Gastrocnemius medialis (tissue), 4 donors: ENCODE data around the gene RPL10L. TPM values are rescaled to one million over a fixed set of nuclear protein-coding genes. Genes with fewer than 3 reads are reported as not detected.

Experiments used
- ATAC-seq, 2 donors: fragments of 150-250 bp; one replicate each; pipeline ENCODE4 v1.9.1; 2016
- DNase-seq, 2 donors: peaks; one replicate each; pipeline ENCODE4 v3.0.0-alpha.2; 2019
- H3K27ac ChIP-seq, 4 donors: fragments of 200-600 bp; sonication (generic); 1 replicate in 1 of 4; 2 replicates in 3 of 4; pipeline ENCODE4 v1.5.1; 2016 to 2018; ENCODE audit warnings: mild to moderate bottlenecking in 2 of 4, moderate library complexity in 1 of 4
- H3K27me3 ChIP-seq, 3 donors: fragments of 200-600 bp; sonication (generic) in 2 of 3; 1 replicate in 1 of 3; 2 replicates in 2 of 3; pipeline versions ENCODE4 v1.5.1 to v1.6.0; 2016 to 2019; ENCODE audit warnings: mild to moderate bottlenecking in 1 of 3, moderate library complexity in 1 of 3
- H3K36me3 ChIP-seq, 2 donors: fragments of 200-600 bp; sonication (generic) in 1 of 2; one replicate each; pipeline ENCODE4 v1.5.1; 2017 to 2018
- H3K4me1 ChIP-seq, 2 donors: fragments of 200-600 bp; sonication (generic) in 1 of 2; one replicate each; pipeline ENCODE4 v1.5.1; 2016 to 2017; ENCODE audit warnings: mild to moderate bottlenecking in 2 of 2
- H3K4me3 ChIP-seq, 4 donors: fragments of 200-600 bp; sonication (generic) in 3 of 4; 1 replicate in 1 of 4; 2 replicates in 3 of 4; pipeline ENCODE4 v1.5.1; 2016 to 2019; ENCODE audit warnings: mild to moderate bottlenecking in 2 of 4
- H3K9me3 ChIP-seq, 3 donors: fragments of 200-600 bp; sonication (generic) in 2 of 3; 1 replicate in 1 of 3; 2 replicates in 2 of 3; pipeline ENCODE4 v1.5.1; 2016 to 2019
- POLR2A ChIP-seq, 2 donors: fragments of 450-650 bp; IDR thresholded peaks; one replicate each; pipeline ENCODE4 v1.6.1; 2017; ENCODE audit warnings: antibody characterized with exemption in 2 of 2, mild to moderate bottlenecking in 2 of 2, moderate library complexity in 2 of 2
- in situ Hi-C, 4 donors: fragments of 200-750 bp; cut with MboI; loops; one replicate each; pipeline versions ENCODE4 v1.15.0 to v1.8.0; 2017; ENCODE audit warnings: low sequenced_read_pairs in 4 of 4
- intact Hi-C: fragments of 100-400 bp; cut with DNase I; formaldehyde crosslinking; loops from one replicate; pipeline ENCODE4 v1.15.1; 2023; ENCODE audit warnings: low total_unique reads
- total RNA-seq, 4 donors: library from RNA; depleted of rRNA; stranded (reverse); fragments of >200 nt; gene quantifications; one replicate each; pipeline versions ENCODE4 v1.1.0 to v1.2.3, GENCODE V29; 2016
- TF ChIP-seq, protein P1 (sequence below), 5 experiments: fragments of 450-650 bp in 3 of 5; fragments of 200-600 bp in 2 of 5; sonication (generic) in 2 of 5; IDR thresholded peaks in 4 of 5; conservative IDR thresholded peaks in 1 of 5; 1 replicate in 4 of 5; 2 replicates in 1 of 5; pipeline ENCODE4 v1.5.1; 2016 to 2019; ENCODE audit warnings: antibody characterized with exemption in 5 of 5, mild to moderate bottlenecking in 3 of 5, moderate library complexity in 3 of 5

RPL10L gene
- total RNA-seq: not detected

DNA sequence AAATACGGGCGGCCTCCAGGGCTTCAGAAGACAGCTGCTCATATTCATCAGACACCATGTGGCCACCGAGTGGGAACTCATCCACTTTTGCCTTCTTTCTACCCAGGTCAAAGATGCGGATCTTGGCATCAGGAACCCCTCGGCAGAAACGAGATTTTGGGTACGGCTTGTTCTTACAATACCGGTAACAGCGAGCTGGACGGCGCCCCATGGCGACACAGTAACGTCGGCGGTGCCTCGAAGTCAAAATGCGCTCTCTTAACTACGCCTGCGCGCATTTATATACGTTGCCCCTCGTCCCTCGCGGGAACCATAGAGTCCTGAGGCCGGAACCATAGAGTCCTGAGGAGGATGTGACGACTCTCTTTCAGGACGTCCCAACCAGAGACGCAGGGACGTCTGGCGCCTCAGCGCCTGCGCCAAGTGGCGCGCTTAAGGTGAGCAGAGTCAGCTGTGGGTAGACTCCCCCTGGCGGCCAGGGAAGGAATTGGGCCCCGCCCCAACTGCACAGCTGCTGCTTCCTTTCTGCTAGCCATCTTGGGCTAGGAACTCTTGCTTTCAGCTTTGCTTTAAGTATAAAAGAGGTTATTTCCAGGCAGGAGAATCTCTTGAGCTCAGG is at the start of gene RPL10L:
Gene RPL10L (minus strand): TSS at position 256 of the 619 bp plus-strand sequence. CDS start 45 bp downstream, at position 211.
- in situ Hi-C loops (no loop called here), intact Hi-C loops (no loop called here)
- TF ChIP-seq, protein P1, sequence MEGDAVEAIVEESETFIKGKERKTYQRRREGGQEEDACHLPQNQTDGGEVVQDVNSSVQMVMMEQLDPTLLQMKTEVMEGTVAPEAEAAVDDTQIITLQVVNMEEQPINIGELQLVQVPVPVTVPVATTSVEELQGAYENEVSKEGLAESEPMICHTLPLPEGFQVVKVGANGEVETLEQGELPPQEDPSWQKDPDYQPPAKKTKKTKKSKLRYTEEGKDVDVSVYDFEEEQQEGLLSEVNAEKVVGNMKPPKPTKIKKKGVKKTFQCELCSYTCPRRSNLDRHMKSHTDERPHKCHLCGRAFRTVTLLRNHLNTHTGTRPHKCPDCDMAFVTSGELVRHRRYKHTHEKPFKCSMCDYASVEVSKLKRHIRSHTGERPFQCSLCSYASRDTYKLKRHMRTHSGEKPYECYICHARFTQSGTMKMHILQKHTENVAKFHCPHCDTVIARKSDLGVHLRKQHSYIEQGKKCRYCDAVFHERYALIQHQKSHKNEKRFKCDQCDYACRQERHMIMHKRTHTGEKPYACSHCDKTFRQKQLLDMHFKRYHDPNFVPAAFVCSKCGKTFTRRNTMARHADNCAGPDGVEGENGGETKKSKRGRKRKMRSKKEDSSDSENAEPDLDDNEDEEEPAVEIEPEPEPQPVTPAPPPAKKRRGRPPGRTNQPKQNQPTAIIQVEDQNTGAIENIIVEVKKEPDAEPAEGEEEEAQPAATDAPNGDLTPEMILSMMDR (IDR thresholded peaks at IDR 0.05 in 4 of 5, conservative IDR thresholded peaks at IDR 0.05 in 1 of 5): no peak
- no peak for TF ChIP-seq POLR2A (IDR thresholded peaks at IDR 0.05)
- no peak for DNase-seq
- Histone ChIP-seq H3K9me3 (no peaks in the 10 kb centered on the region), H3K4me1 (no peaks in the 10 kb centered on the region), H3K4me3 (no peak within 1 kb of the TSS), H3K27ac (no peak within 1 kb of the TSS), H3K36me3 (no peaks in the 10 kb centered on the region), H3K27me3 (no peaks in the 10 kb centered on the region)
- ATAC-seq: no peak

DNA sequence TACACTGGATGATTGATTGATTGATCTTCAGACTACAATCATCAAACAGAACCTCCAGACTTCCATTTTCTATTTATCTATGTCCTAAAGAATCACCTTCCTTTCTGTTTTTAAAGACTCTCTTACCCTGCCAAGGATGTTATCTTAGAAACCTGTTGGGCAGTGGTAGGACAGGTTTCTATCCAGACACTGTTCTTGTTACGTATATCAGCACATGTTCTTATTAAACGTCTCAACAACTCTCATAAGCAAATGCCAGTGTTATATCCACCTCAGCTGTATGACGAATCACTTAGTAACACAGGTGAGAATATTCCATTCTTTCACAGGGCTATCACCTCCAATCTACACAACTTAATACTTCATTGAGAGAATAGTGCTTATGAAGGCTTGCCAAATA is 40.2 kb upstream of the RPL10L start:
- H3K9me3 ChIP-seq: no peaks in the 10 kb centered on the region
- DNase-seq: no peak
- no peak for ATAC-seq
- no peaks in the 10 kb centered on the region for H3K27me3 ChIP-seq
- H3K4me3 ChIP-seq: no peak overlapping the region
- intact Hi-C loops (no loop called here), in situ Hi-C loops (no loop called here)
- no peak for TF ChIP-seq POLR2A (IDR thresholded peaks at IDR 0.05)
- TF ChIP-seq, protein P1 (IDR thresholded peaks at IDR 0.05 in 4 of 5, conservative IDR thresholded peaks at IDR 0.05 in 1 of 5): no peak
- no peaks in the 10 kb centered on the region for H3K4me1 ChIP-seq
- no peak overlapping the region for H3K27ac ChIP-seq
- H3K36me3 ChIP-seq: no peaks in the 10 kb centered on the region

DNA sequence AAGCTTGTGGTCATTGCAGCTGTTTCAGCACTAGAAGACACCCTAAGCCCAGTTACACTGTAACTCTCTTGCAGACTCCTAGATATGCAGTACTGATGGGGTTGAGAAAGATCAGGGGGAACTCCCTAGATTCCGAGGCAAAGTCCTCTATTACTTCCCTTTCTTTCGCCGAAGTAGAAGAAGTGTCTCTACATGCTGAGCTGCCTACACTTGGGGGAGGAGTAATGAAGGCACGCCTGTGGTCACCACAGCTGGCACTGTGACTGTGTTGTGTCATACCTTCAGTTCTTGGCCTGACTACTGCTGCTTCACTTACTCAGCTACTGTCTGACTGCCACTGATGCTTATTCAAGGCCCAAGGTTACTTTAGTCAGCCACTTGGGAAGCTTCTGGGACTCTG is 35.1 kb upstream of the RPL10L start:
- H3K4me1 ChIP-seq: no peaks in the 10 kb centered on the region
- H3K4me3 ChIP-seq: no peak overlapping the region
- no peak overlapping the region for H3K27ac ChIP-seq
- in situ Hi-C loops: no loop called here
- no peak for DNase-seq
- H3K36me3 ChIP-seq: no peaks in the 10 kb centered on the region
- peaks cover 0 to 2% (median 0%) of the 10 kb centered on the region in 3 donors for H3K9me3 ChIP-seq
- H3K27me3 ChIP-seq: no peaks in the 10 kb centered on the region
- intact Hi-C loops: no loop called here
- TF ChIP-seq POLR2A (IDR thresholded peaks at IDR 0.05): no peak
- TF ChIP-seq, protein P1 (IDR thresholded peaks at IDR 0.05 in 4 of 5, conservative IDR thresholded peaks at IDR 0.05 in 1 of 5): no peak
- ATAC-seq: no peak

DNA sequence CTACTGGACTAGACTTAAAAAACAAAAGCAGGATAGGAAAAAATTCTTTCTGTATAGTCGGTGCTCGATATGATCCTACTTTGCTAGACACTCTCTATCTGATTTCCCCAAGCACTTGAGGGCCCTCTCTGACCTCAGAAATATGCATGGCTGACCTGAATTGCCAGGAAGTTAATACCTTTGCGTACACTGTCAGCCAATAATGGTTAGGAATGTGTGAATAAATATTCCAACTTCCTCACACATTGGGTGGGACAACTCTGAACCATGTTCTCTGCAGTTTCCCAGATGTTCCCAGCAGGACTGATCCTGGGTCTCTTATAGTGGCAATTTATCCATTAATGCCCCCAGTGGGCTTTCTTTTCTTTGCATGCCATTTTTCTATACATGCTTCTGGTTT is 20.5 kb upstream of the RPL10L start:
- Histone ChIP-seq H3K9me3 (no peaks in the 10 kb centered on the region), H3K27ac (no peak overlapping the region), H3K36me3 (no peaks in the 10 kb centered on the region), H3K4me3 (no peak overlapping the region), H3K27me3 (no peaks in the 10 kb centered on the region), H3K4me1 (no peaks in the 10 kb centered on the region)
- in situ Hi-C loops (no loop called here), intact Hi-C loops (no loop called here)
- no peak for TF ChIP-seq POLR2A (IDR thresholded peaks at IDR 0.05)
- TF ChIP-seq, protein P1 (IDR thresholded peaks at IDR 0.05 in 4 of 5, conservative IDR thresholded peaks at IDR 0.05 in 1 of 5): no peak
- no peak for DNase-seq
- no peak for ATAC-seq

DNA sequence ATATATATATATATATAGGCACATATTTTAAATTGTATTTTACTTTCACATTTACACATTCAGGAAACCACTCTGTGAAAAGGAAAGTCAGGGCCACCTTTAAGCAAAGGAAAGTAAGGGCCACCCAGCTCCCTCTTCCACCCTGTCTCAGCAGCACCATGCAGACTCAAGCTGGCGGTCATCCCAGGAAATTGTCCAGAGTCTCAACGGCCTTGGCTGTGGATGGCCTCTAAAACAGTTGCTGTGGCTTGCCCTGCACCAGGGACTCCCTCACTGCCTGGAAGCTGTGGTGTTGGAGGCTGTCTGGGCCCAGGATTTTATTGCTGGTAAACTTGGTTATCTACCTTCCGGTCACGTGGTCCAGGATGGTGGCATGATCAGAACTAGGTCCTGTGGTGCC is 11.8 kb upstream of the RPL10L start:
- Histone ChIP-seq H3K27me3 (no peaks in the 10 kb centered on the region), H3K27ac (no peak overlapping the region), H3K4me1 (no peaks in the 10 kb centered on the region), H3K9me3 (no peaks in the 10 kb centered on the region), H3K36me3 (no peaks in the 10 kb centered on the region), H3K4me3 (no peak overlapping the region)
- ATAC-seq: no peak
- TF ChIP-seq POLR2A (IDR thresholded peaks at IDR 0.05): no peak
- TF ChIP-seq, protein P1 (IDR thresholded peaks at IDR 0.05 in 4 of 5, conservative IDR thresholded peaks at IDR 0.05 in 1 of 5): no peak
- DNase-seq: no peak
- in situ Hi-C loops: no loop called here
- intact Hi-C loops: no loop called here
